ENCODE data around the gene FILIP1L. TPM values are rescaled to one million over a fixed set of nuclear protein-coding genes. Genes with fewer than 3 reads are reported as not detected.

The FILIP1L gene
- polyA plus RNA-seq, 1 experiment, result 31.2 TPM

DNA sequence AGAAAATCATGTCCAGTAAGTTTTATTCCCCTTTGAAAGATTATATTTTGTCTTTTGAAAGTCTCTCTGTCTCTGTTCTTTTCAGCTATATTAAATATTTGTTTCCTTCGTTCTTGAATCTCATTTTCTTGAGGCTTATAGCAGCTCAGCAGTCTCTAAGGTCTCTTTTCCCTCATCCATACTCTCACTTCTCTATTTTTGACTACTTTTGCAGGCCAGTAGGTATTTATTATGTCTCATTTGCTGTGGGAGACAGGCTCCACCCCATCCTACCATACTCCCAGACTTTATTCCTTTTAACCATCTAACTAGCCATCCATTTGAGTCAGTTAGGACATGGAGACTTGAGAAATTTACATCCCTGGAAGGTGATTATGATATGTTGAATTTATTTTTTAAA, 71.0 kb downstream of the FILIP1L start:
- H3K27me3 ChIP-seq (ENCODE audit: control insufficient read depth, insufficient read depth, low read length), result no peaks in the 10 kb centered on the region
- DNase-seq (ENCODE audit: low read depth), result no peak
- no peak overlapping the region for H3K4me3 ChIP-seq (ENCODE audit: low read depth, low read length)
- TF ChIP-seq, protein P1, sequence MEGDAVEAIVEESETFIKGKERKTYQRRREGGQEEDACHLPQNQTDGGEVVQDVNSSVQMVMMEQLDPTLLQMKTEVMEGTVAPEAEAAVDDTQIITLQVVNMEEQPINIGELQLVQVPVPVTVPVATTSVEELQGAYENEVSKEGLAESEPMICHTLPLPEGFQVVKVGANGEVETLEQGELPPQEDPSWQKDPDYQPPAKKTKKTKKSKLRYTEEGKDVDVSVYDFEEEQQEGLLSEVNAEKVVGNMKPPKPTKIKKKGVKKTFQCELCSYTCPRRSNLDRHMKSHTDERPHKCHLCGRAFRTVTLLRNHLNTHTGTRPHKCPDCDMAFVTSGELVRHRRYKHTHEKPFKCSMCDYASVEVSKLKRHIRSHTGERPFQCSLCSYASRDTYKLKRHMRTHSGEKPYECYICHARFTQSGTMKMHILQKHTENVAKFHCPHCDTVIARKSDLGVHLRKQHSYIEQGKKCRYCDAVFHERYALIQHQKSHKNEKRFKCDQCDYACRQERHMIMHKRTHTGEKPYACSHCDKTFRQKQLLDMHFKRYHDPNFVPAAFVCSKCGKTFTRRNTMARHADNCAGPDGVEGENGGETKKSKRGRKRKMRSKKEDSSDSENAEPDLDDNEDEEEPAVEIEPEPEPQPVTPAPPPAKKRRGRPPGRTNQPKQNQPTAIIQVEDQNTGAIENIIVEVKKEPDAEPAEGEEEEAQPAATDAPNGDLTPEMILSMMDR (IDR thresholded peaks at IDR 0.05; ENCODE audit: insufficient read depth, low read depth, low read length), result no peak
- no peaks in the 10 kb centered on the region for H3K36me3 ChIP-seq (ENCODE audit: control insufficient read depth, insufficient read depth, low read length)
- CTCF ChIA-PET, result interaction anchor here (1.5 to 1.8 kb wide), 2 partner anchors 25 to 195 kb away, joined by 4 read pairs; no protein-coding TSS in a partner anchor
- POLR2A ChIA-PET, result no interaction called here

DNA sequence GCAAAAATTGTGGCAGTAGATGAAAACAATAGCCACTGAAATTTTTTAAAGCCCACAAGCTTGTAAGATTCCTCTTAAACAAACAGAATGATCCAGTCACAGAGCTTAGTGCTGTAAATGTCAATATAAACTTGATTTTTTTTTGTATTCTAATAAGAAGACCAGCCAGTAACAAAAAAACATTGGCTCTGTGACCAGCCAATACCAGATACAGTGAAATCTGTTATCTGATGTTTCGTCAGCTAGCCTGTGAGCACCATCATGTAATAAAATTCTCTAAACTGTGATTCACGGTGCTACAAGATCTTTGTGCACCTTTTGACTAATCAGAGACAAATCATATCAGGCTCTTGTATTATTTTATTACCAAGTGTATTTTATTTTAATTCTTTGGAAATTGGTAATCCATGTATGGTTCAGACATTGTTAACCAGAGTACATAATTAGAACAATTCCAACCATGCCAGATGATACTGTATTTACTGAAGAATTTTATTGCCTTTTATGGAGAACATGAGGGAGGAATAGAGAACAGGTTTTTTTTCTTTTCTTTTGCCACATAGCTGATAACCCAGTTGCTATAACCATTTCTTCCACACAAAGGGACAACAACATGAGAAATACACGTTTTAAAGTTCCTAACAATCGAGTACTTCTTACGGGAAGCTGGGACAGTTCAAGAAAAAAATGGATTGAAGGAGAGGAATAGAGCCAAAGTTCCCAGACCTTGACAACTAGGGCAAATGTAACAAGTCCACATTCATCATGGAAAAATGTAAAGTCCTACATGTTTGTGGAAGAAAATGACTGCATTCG, 71.9 kb downstream of the FILIP1L start:
- ChIA-PET CTCF (interaction anchor here (0.7 to 2.3 kb wide), 8 partner anchors 16 to 213 kb away, joined by 3 to 12 read pairs (median 4); no protein-coding TSS in a partner anchor), POLR2A (interaction anchor here (0.7 to 1.8 kb wide), 5 partner anchors 58 to 212 kb away, joined by 3 to 6 read pairs (median 4); no protein-coding TSS in a partner anchor)
- H3K4me3 ChIP-seq (ENCODE audit: low read depth, low read length), result no peak overlapping the region
- TF ChIP-seq, protein P1 (IDR thresholded peaks at IDR 0.05; ENCODE audit: insufficient read depth, low read depth, low read length), result no peak
- peak; percentile 81 for DNase-seq (ENCODE audit: low read depth)
- no peaks in the 10 kb centered on the region for H3K27me3 ChIP-seq (ENCODE audit: control insufficient read depth, insufficient read depth, low read length)
- no peaks in the 10 kb centered on the region for H3K36me3 ChIP-seq (ENCODE audit: control insufficient read depth, insufficient read depth, low read length)

DNA sequence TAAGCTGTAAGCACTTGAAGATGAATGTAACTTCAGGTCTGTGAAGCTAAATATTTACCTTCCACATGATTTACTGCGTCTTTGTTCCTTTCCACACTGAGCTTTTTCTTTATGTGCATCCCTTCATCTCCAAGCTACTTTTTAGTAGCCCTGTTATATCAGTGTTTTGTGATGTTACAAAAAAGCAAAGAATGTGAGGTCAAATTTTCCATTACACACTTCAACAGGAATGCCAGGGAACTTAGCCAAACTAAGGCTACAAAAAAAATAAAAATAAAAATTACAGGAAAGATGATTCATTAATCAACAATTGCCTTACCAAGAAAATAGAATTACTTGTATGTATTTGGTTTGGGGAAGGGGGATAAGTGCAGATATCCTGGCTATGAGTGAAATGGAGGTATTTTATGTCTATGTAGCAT, 73.0 kb downstream of the FILIP1L start:
- ChIA-PET CTCF (interaction anchor here (0.7 to 2.3 kb wide), 6 partner anchors 17 to 213 kb away, joined by 3 to 12 read pairs (median 4); no protein-coding TSS in a partner anchor), POLR2A (interaction anchor here (0.5 to 1.8 kb wide), 6 partner anchors 79 to 215 kb away, joined by 3 to 5 read pairs (median 4); no protein-coding TSS in a partner anchor)
- Histone ChIP-seq H3K4me3 (ENCODE audit: low read depth, low read length) (no peak overlapping the region), H3K27me3 (ENCODE audit: control insufficient read depth, insufficient read depth, low read length) (no peaks in the 10 kb centered on the region), H3K36me3 (ENCODE audit: control insufficient read depth, insufficient read depth, low read length) (no peaks in the 10 kb centered on the region)
- TF ChIP-seq, protein P1 (IDR thresholded peaks at IDR 0.05; ENCODE audit: insufficient read depth, low read depth, low read length), result no peak
- DNase-seq (ENCODE audit: low read depth), result peak; percentile 88

DNA sequence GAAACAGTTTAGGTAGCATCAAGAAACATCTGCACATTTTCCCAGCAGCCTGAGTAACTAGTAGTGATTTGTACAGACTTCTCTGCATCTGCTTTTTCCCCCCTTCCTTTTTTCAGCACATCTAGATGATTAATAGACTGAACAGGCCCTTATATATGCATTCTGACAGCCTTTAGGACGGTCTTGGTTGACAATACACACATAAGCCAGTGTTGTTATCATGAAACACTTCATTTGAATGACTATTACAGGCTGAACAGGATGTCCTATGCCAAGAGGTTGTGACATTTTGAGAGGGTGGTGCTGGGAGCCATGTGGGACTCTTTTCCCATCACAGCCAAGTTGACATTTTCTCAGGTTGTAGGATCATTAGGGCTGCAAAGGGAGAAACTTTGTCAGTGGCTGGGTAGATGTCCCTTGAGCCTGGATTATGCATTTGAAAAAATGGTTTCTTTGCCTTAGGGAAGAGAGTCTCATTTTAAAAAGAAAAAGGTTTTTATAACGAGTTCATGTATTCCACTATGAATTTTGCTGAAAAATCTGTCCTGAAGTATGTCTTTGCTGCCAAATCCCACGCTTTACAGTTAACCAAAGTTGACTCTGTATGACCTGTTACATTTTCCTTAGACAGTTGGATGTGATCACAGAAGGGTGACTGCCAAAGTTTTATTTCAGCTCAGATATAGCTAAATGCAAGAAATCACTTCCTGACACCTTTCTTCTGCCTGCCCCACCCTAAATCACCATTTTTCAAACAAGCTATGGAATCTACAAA, 73.7 kb downstream of the FILIP1L start:
- CTCF ChIA-PET, result interaction anchor here (0.9 to 2.3 kb wide), 4 partner anchors 17 to 197 kb away, joined by 3 to 12 read pairs (median 4); no protein-coding TSS in a partner anchor
- POLR2A ChIA-PET, result interaction anchor here (0.5 to 1.8 kb wide), 4 partner anchors 78 to 216 kb away, joined by 3 to 5 read pairs (median 4); no protein-coding TSS in a partner anchor
- TF ChIP-seq, protein P1 (IDR thresholded peaks at IDR 0.05; ENCODE audit: insufficient read depth, low read depth, low read length), result no peak

DNA sequence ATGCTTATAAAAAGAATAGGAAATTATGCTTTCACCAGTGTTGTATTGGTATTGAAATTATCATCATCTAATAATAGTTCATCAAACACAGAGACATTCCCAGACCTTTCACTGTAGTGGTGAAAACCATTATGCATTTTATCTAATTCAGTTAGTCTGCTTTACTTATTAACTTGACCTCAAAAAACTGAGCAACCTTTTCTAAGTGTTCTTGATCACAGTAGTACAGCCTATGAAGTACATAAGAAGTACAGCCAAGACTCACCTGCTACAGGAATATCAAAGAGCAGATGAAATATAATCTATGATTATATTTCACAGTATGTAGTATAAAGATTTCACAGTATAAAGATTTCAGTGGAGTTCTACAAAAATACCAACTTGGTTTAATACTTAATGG, 75.2 kb downstream of the FILIP1L start:
- no peaks in the 10 kb centered on the region for H3K27me3 ChIP-seq (ENCODE audit: control insufficient read depth, insufficient read depth, low read length)
- POLR2A ChIA-PET, result no interaction called here
- CTCF ChIA-PET, result no interaction called here
- no peak overlapping the region for H3K4me3 ChIP-seq (ENCODE audit: low read depth, low read length)
- no peaks in the 10 kb centered on the region for H3K36me3 ChIP-seq (ENCODE audit: control insufficient read depth, insufficient read depth, low read length)
- DNase-seq (ENCODE audit: low read depth), result no peak
- TF ChIP-seq, protein P1 (IDR thresholded peaks at IDR 0.05; ENCODE audit: insufficient read depth, low read depth, low read length), result no peak

More for the DNA sequence above, 73.7 kb downstream of the FILIP1L start:
- DNase-seq (ENCODE audit: low read depth), result no peak
- no peaks in the 10 kb centered on the region for H3K36me3 ChIP-seq (ENCODE audit: control insufficient read depth, insufficient read depth, low read length)
- no peak overlapping the region for H3K4me3 ChIP-seq (ENCODE audit: low read depth, low read length)
- H3K27me3 ChIP-seq (ENCODE audit: control insufficient read depth, insufficient read depth, low read length), result no peaks in the 10 kb centered on the region
